ENCODE results near the gene CAPN15.

GRCh38 chr16:490768-491167 lies 36.7 kb upstream of the CAPN15 start:
- no peak for TF ChIP-seq TAF1 (IDR thresholded peaks at IDR 0.05; ENCODE audit: control insufficient read depth, extremely low read depth, insufficient read depth, low read length, severe bottlenecking)
- TF ChIP-seq PHB2 (IDR thresholded peaks at IDR 0.05; ENCODE audit: low read depth): no peak
- TF ChIP-seq ZNF274 (IDR thresholded peaks at IDR 0.05; ENCODE audit: borderline replicate concordance, low read depth, low read length): no peak
- no peak for TF ChIP-seq MAFK (IDR thresholded peaks at IDR 0.05; ENCODE audit: low read length)
- TF ChIP-seq KDM1A (IDR thresholded peaks at IDR 0.05): no peak
- TF ChIP-seq ARID4B (CRISPR knock-in tag; IDR thresholded peaks at IDR 0.05): no peak
- TF ChIP-seq, protein P1, sequence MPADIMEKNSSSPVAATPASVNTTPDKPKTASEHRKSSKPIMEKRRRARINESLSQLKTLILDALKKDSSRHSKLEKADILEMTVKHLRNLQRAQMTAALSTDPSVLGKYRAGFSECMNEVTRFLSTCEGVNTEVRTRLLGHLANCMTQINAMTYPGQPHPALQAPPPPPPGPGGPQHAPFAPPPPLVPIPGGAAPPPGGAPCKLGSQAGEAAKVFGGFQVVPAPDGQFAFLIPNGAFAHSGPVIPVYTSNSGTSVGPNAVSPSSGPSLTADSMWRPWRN (IDR thresholded peaks at IDR 0.05; ENCODE audit: low read depth): no peak

Measured in K562 (cell line).